Measurements from ENCODE around the gene OBSL1. TPM values are rescaled to one million over a fixed set of nuclear protein-coding genes. Genes with fewer than 3 reads are reported as not detected.

The OBSL1 gene
- total and polyA plus RNA-seq, 7 experiments from 2014 or later: 0.19 to 7.1 (median 4.0) TPM; not detected in 4

DNA sequence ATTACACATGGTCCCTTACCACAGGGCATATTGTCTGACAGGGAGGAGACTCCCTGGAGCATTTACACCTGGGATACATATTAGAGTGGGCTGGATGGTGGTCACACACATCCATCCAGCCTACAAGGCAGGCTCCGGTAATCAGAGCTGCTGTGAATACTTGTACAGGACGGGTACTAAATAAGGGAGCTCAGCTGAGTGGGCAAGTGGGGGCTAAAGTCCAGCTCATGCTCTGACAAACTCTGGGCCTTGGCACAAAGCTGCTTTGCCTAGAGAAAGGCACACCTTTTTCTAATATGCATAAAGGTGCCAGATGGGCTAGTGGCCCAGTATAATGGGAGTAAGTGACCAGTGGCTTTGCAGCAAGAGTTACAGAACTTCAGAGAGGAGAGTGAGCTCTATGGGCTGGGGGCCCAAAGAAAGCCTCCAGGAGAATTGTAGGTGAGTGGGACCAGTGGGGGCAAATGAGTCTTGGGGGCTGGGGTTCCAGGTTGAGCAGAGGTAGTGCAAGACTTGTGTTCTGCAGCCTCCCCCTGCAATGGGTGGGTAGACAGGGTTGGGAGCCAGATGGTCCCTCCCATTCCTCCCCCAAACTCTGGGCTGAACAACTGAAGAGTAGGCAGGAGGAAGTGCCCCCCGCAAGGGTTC, 25.9 kb downstream of the OBSL1 start:
- H3K4me1 Mint-ChIP-seq: peaks cover 18 to 30% (median 25%) of the 10 kb centered on the region in 7 donors
- H3K4me3 Mint-ChIP-seq: peak overlapping the region in 5 of 10 donors; percentile 31 to 92 (median 89)
- intact Hi-C loops (cut with micrococcal nuclease): no loop called here
- Histone ChIP-seq H3K27me3 (ENCODE audit: control insufficient read depth in 2 of 2, insufficient read depth in 2 of 2, low read length in 2 of 2) (no peaks in the 10 kb centered on the region), H3K4me3 (ENCODE audit: low read length) (no peak overlapping the region), H3K9me3 (ENCODE audit: control insufficient read depth in 2 of 3, low read length in 3 of 3) (no peaks in the 10 kb centered on the region), H3K36me3 (ENCODE audit: control insufficient read depth in 2 of 3, insufficient read depth in 3 of 3, low read length in 3 of 3) (no peaks in the 10 kb centered on the region), H3K27ac (ENCODE audit: low read depth, low read length) (no peak overlapping the region), H3K4me1 (ENCODE audit: control insufficient read depth in 2 of 2, insufficient read depth in 2 of 2, low read length in 2 of 2) (peaks cover 10 to 12% of the 10 kb centered on the region in 2 donors)
- CTCF ChIA-PET: interaction anchor here (1.8 to 6.2 kb wide), 2 partner anchors 49 to 98 kb away, joined by 5 to 47 read pairs; a partner anchor contains a TSS
- peaks cover 0 to 3% (median 0%) of the 10 kb centered on the region in 11 donors for H3K9me3 Mint-ChIP-seq
- H3K27ac Mint-ChIP-seq: peak overlapping the region in 2 of 9 donors; percentile 76 to 78
- H3K36me3 Mint-ChIP-seq: peaks cover 0 to 4% (median 0%) of the 10 kb centered on the region in 5 donors
- ATAC-seq (no peak), DNase-seq (no peak)
- H3K27me3 Mint-ChIP-seq: peaks cover 0 to 25% (median 13%) of the 10 kb centered on the region in 5 donors
- POLR2A ChIA-PET: interaction anchor here (0.5 kb wide), 1 partner anchor 334 kb away, joined by 3 read pairs; no protein-coding TSS in a partner anchor

DNA sequence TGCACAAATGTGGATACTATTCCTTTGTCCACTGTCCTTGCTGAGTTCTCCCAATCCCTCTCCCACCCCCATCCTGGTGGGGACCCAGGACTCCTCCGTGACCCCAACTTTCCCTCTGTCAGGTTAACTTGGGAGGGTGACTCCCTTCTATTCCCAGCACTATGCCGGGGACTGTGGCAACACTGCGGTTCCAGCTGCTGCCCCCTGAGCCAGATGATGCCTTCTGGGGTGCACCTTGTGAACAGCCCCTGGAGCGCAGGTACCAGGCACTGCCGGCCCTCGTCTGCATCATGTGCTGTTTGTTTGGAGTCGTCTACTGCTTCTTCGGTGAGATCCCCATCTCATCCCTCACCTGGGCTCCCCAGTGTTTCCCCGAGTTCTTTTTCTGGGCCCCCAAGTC, 26.8 kb downstream of the OBSL1 start:
- ChIA-PET POLR2A (no interaction called here), CTCF (interaction anchor here (1.8 to 6.2 kb wide), 2 partner anchors 48 to 99 kb away, joined by 5 to 47 read pairs; a partner anchor contains a TSS)
- DNase-seq: no peak
- Histone ChIP-seq H3K4me1 (ENCODE audit: control insufficient read depth in 2 of 2, insufficient read depth in 2 of 2, low read length in 2 of 2) (peaks cover 10 to 12% of the 10 kb centered on the region in 2 donors), H3K4me3 (ENCODE audit: low read length) (no peak overlapping the region), H3K36me3 (ENCODE audit: control insufficient read depth in 2 of 3, insufficient read depth in 3 of 3, low read length in 3 of 3) (no peaks in the 10 kb centered on the region), H3K27ac (ENCODE audit: low read depth, low read length) (no peak overlapping the region), H3K9me3 (ENCODE audit: control insufficient read depth in 2 of 3, low read length in 3 of 3) (no peaks in the 10 kb centered on the region), H3K27me3 (ENCODE audit: control insufficient read depth in 2 of 2, insufficient read depth in 2 of 2, low read length in 2 of 2) (no peaks in the 10 kb centered on the region)
- peaks cover 0 to 4% (median 0%) of the 10 kb centered on the region in 5 donors for H3K36me3 Mint-ChIP-seq
- ATAC-seq: no peak
- peaks cover 18 to 30% (median 25%) of the 10 kb centered on the region in 7 donors for H3K4me1 Mint-ChIP-seq
- intact Hi-C loops (cut with micrococcal nuclease): loop anchor here (1.0 to 5.0 kb wide), 9 partner anchors 252 to 1932 kb away; partner anchors contain the start of genes DNAJB2 (in 2 of the 2), CNOT9 (in 1 of the 2), CTDSP1 (in 1 of the 2) and NHEJ1 (in 1 of the 2)
- peaks cover 0 to 21% (median 12%) of the 10 kb centered on the region in 5 donors for H3K27me3 Mint-ChIP-seq
- peak overlapping the region; percentile 74 to 92 (median 87) for H3K4me3 Mint-ChIP-seq
- peak overlapping the region in 8 of 9 donors; percentile 40 to 90 (median 74) for H3K27ac Mint-ChIP-seq
- peaks cover 0 to 3% (median 0%) of the 10 kb centered on the region in 11 donors for H3K9me3 Mint-ChIP-seq

DNA sequence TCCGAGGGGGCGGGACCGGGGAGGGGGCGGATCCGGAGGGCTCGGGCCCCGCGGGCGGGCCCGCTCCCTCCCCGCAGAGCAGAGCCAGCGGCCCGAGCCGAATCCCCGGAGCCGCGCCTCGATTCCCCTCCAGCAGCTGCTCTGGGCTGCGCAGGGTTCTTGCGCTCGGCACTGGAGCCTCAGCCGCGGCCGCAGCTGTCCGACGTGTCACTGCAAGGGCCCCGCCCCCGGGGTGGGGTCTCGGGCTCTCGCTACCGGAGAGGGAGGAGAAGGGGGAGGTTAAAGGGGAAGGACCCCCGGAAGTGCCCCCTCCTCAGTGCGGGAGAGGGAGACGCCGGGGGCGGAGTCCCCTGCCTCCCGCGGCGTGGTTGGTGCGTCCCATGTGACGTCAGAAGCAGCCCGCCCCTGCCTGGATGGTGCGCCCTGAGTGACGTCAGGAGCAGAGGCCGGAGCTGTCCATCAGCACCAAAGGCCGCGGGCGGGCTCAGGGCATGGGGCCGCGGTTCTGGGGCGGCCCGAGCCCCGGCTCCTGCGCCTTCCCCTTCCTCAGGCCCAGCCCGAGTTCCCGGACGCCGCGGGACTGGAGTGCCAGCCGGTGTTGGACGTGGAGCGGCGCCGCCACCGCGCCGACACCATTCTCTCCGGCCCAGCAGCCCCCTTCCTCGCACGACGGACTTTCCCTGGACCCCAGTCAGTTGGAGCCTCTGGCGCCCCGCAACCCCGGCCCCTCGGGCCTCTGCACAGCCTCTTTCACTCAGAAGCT, 27.6 kb downstream of the OBSL1 start, which contains the start of the genes CHPF and TMEM198:
Gene CHPF (minus strand): TSS at position 214 of the 763 bp plus-strand sequence. CDS start 271 bp downstream, outside the sequence.
Gene TMEM198 (plus strand): TSS at position 433 of the 763 bp plus-strand sequence. CDS start 700 bp downstream, outside the sequence.
- Histone ChIP-seq H3K27me3 (ENCODE audit: control insufficient read depth in 2 of 2, insufficient read depth in 2 of 2, low read length in 2 of 2) (no peaks in the 10 kb centered on the region), H3K9me3 (ENCODE audit: control insufficient read depth in 2 of 3, low read length in 3 of 3) (no peaks in the 10 kb centered on the region), H3K27ac (ENCODE audit: low read depth, low read length) (peak within 1 kb of the TSS; percentile 78), H3K4me3 (ENCODE audit: low read length) (peak within 1 kb of the TSS; percentile 51), H3K4me1 (ENCODE audit: control insufficient read depth in 2 of 2, insufficient read depth in 2 of 2, low read length in 2 of 2) (peaks cover 10 to 12% of the 10 kb centered on the region in 2 donors), H3K36me3 (ENCODE audit: control insufficient read depth in 2 of 3, insufficient read depth in 3 of 3, low read length in 3 of 3) (no peaks in the 10 kb centered on the region)
- Mint-ChIP-seq H3K4me1 (peaks cover 18 to 30% (median 25%) of the 10 kb centered on the region in 7 donors), H3K27me3 (peaks cover 0 to 18% (median 11%) of the 10 kb centered on the region in 5 donors), H3K4me3 (peak within 1 kb of the TSS; percentile 83 to 95 (median 90)), H3K36me3 (peaks cover 0 to 4% (median 0%) of the 10 kb centered on the region in 5 donors), H3K9me3 (peaks cover 0 to 3% (median 0%) of the 10 kb centered on the region in 11 donors), H3K27ac (peak within 1 kb of the TSS; percentile 71 to 90 (median 78))
- ChIA-PET POLR2A (interaction anchor here (0.6 to 1.7 kb wide), 7 partner anchors 9 to 386 kb away, joined by 3 to 6 read pairs (median 3); partner anchors contain the start of genes DNAJB2, DNPEP and OBSL1), CTCF (interaction anchor here (1.6 to 6.2 kb wide), 4 partner anchors 17 to 100 kb away, joined by 4 to 47 read pairs (median 5); partner anchors contain the start of gene STK11IP)
- intact Hi-C loops (cut with micrococcal nuclease): loop anchor here (1.0 to 5.0 kb wide), 18 partner anchors 9 to 1931 kb away; partner anchors contain the start of genes CNPPD1 (in 2 of the 2), DNAJB2 (in 2 of the 2), GMPPA (in 2 of the 2) and STK11IP (in 2 of the 2)
- DNase-seq: peak; percentile 79 to 94 (median 88)
- ATAC-seq: peak; percentile 86

DNA sequence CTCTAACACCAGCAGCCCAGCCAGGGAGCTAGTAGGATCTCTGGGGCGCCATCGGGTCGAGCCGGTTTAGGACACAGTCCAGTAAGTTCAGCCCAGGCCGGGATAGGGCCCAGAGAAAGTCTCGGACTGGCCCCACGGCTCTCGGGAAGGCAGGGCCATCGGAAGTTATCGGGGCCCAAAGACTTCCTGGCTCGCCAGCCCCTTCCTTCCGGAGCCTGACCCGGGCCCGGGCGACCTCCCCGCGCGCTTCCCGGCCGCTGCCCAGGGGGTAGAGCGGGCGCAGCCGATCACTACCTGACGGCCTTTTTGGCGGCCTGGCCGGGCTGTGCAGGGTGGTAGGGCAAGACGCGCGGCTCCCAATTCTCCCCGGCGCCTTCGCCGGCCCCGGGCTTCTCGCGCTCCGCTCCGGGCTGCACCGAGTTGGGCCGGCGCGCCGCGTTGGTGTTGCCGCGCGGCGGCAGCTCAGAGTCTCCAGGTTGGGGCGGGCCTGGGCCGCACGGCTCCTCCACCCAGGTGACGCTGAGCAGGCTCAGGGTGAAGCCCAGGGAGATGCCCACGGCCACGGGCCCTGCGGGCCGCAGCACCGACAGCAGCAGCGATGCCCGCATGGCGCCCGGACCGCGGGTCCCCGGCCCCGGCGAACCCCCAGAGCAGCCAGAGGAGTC, 28.3 kb downstream of the OBSL1 start:
- ChIA-PET POLR2A (interaction anchor here (0.6 to 1.7 kb wide), 6 partner anchors 9 to 386 kb away, joined by 3 to 6 read pairs (median 3); partner anchors contain the start of genes DNAJB2, DNPEP and OBSL1), CTCF (interaction anchor here (0.6 to 6.2 kb wide), 5 partner anchors 17 to 101 kb away, joined by 3 to 47 read pairs (median 5); partner anchors contain the start of gene STK11IP)
- no peaks in the 10 kb centered on the region for H3K27me3 ChIP-seq (ENCODE audit: control insufficient read depth in 2 of 2, insufficient read depth in 2 of 2, low read length in 2 of 2)
- H3K9me3 ChIP-seq (ENCODE audit: control insufficient read depth in 2 of 3, low read length in 3 of 3): no peaks in the 10 kb centered on the region
- Mint-ChIP-seq H3K36me3 (peaks cover 0 to 4% (median 0%) of the 10 kb centered on the region in 5 donors), H3K27ac (peak overlapping the region; percentile 64 to 84 (median 75)), H3K4me1 (peaks cover 18 to 30% (median 25%) of the 10 kb centered on the region in 7 donors), H3K4me3 (peak overlapping the region; percentile 81 to 95 (median 86)), H3K27me3 (peaks cover 0 to 18% (median 6%) of the 10 kb centered on the region in 5 donors), H3K9me3 (peaks cover 0 to 3% (median 0%) of the 10 kb centered on the region in 11 donors)
- DNase-seq (no peak), ATAC-seq (peak; percentile 38)
- H3K4me1 ChIP-seq (ENCODE audit: control insufficient read depth in 2 of 2, insufficient read depth in 2 of 2, low read length in 2 of 2): peaks cover 10 to 12% of the 10 kb centered on the region in 2 donors
- H3K4me3 ChIP-seq (ENCODE audit: low read length): peak overlapping the region; percentile 51
- peak overlapping the region; percentile 78 for H3K27ac ChIP-seq (ENCODE audit: low read depth, low read length)
- intact Hi-C loops (cut with micrococcal nuclease): loop anchor here (1.0 to 5.0 kb wide), 17 partner anchors 9 to 1931 kb away; partner anchors contain the start of genes CNPPD1 (in 2 of the 2), GMPPA (in 2 of the 2), STK11IP (in 2 of the 2) and AAMP (in 1 of the 2)
- no peaks in the 10 kb centered on the region for H3K36me3 ChIP-seq (ENCODE audit: control insufficient read depth in 2 of 3, insufficient read depth in 3 of 3, low read length in 3 of 3)

DNA sequence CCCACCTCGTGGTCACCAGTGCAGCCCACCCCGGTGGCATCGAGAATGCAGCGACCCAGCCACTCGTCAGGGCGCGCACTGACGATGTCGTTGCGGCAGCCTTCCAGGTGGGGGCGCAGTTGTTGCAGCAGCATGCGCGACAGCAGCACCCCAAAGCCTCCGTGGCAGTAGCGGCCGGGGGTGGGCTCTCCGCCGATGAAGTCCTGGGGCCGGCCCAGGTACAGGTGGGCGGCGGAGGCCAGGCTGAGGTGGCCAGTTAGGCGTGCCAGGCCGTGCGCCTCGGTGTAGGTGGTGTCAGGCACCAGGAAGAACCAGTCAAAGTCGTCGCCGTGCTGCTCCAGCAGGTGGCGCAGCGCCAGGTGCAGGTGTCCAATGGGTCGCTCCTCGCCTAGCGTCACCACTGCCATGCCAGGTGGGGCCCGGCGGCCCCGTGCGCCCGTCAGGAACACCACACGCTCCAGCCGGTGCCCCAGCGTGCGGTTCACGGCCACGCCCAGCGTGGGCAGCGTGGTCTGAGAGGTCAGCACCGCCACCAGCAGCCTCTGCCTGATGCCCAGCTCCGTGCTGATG, 29.6 kb downstream of the OBSL1 start:
- H3K27me3 ChIP-seq (ENCODE audit: control insufficient read depth in 2 of 2, insufficient read depth in 2 of 2, low read length in 2 of 2): no peaks in the 10 kb centered on the region
- H3K27me3 Mint-ChIP-seq: peaks cover 0 to 18% (median 6%) of the 10 kb centered on the region in 5 donors
- peaks cover 10 to 12% of the 10 kb centered on the region in 2 donors for H3K4me1 ChIP-seq (ENCODE audit: control insufficient read depth in 2 of 2, insufficient read depth in 2 of 2, low read length in 2 of 2)
- H3K4me3 Mint-ChIP-seq: peak overlapping the region; percentile 42 to 95 (median 83)
- H3K4me3 ChIP-seq (ENCODE audit: low read length): peak overlapping the region; percentile 51
- intact Hi-C loops (cut with micrococcal nuclease): loop anchor here (1.0 to 5.0 kb wide), 18 partner anchors 19 to 1929 kb away; partner anchors contain the start of genes CNPPD1 (in 2 of the 2), AAMP (in 1 of the 2), ANKZF1 (in 1 of the 2) and ARPC2 (in 1 of the 2)
- peak; percentile 78 to 91 (median 88) for DNase-seq
- H3K4me1 Mint-ChIP-seq: peaks cover 18 to 30% (median 25%) of the 10 kb centered on the region in 7 donors
- ChIA-PET CTCF (interaction anchor here (0.6 to 6.2 kb wide), 20 partner anchors 9 to 365 kb away, joined by 3 to 47 read pairs (median 4); partner anchors contain the start of genes CNPPD1 and STK11IP), POLR2A (interaction anchor here (0.6 to 1.6 kb wide), 2 partner anchors 10 to 43 kb away, joined by 3 to 4 read pairs; partner anchors contain the start of gene GMPPA)
- ATAC-seq: peak; percentile 61
- H3K27ac ChIP-seq (ENCODE audit: low read depth, low read length): no peak overlapping the region
- peaks cover 0 to 3% (median 0%) of the 10 kb centered on the region in 11 donors for H3K9me3 Mint-ChIP-seq
- no peaks in the 10 kb centered on the region for H3K9me3 ChIP-seq (ENCODE audit: control insufficient read depth in 2 of 3, low read length in 3 of 3)
- H3K36me3 Mint-ChIP-seq: peaks cover 0 to 4% (median 0%) of the 10 kb centered on the region in 5 donors
- no peaks in the 10 kb centered on the region for H3K36me3 ChIP-seq (ENCODE audit: control insufficient read depth in 2 of 3, insufficient read depth in 3 of 3, low read length in 3 of 3)
- peak overlapping the region in 1 of 9 donors; percentile 49 for H3K27ac Mint-ChIP-seq

Data from naive thymus-derived CD4-positive, alpha-beta T cell (primary cell).